ENCODE data around the gene DNAJC21. TPM values are rescaled to one million over a fixed set of nuclear protein-coding genes. Genes with fewer than 3 reads are reported as not detected.

DNAJC21 gene
- total RNA-seq, 4 donors from 2014 or later = 24.8 to 51.9 (median 32.0) TPM

- Histone ChIP-seq H3K9me3 (no peaks in the 10 kb centered on the region), H3K4me1 (no peaks in the 10 kb centered on the region), H3K36me3 (no peaks in the 10 kb centered on the region), H3K27me3 (peaks cover 0 to 34% (median 0%) of the 10 kb centered on the region in 4 donors), H3K4me3 (no peak overlapping the region), H3K27ac (no peak overlapping the region)
- intact Hi-C loops (cut with DNase I) = no loop called here
- no peak for TF ChIP-seq POLR2A (IDR thresholded peaks at IDR 0.05)
- TF ChIP-seq CTCF (IDR thresholded peaks at IDR 0.05) = no peak
- 90 to 96% methylated on average over 4 to 5 of the region's 6 CpGs for WGBS, 2 donors
- no peak for DNase-seq
Observed at GRCh38 chr5:35002459-35002858, 73.1 kb downstream of the DNAJC21 start.

DNA sequence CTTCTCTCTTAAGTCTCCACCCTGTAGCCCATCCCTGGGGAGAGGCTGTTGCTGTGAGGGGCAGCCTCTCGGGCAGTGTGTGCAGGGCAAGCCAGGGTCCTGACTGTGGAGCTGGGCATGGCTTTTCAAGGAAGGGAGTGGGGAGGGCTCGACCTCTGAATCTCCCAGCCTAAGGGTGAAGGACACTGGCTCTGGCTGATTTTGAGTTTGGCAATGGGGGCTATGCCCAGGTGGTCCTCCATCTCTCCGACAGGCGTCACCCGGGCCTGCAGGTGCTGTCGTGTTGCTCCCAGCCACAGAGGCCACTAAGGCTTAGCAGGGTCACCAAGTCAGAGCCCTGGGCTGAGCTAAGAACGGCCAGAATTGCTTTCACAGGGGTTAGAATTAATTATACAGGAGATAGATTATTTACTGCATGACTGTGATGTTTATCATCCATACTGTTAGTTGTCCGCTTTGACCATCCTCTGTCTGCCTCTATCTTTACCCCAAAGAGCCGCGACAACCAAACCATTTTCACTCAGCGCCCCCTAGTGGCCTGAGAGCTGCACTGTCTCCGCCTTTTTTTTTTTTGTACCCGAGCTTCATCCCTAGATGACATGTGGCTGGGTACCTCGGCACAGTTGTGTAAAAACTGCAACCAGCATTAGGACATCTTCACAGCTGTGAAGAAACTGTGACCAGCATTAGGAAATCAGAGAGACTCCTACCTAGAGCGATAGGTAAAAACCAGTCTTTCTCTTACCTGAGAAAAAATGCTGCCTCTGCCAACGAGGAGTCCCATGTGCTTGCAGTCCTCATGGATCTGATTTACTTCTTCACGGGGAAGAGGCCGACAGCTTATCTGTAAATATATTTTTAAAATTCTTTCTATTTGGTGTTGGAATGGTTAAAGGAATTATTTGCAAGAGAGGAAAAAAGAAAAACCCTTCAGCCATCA lies 73.9 kb downstream of the DNAJC21 start:
- no peak for DNase-seq

DNA sequence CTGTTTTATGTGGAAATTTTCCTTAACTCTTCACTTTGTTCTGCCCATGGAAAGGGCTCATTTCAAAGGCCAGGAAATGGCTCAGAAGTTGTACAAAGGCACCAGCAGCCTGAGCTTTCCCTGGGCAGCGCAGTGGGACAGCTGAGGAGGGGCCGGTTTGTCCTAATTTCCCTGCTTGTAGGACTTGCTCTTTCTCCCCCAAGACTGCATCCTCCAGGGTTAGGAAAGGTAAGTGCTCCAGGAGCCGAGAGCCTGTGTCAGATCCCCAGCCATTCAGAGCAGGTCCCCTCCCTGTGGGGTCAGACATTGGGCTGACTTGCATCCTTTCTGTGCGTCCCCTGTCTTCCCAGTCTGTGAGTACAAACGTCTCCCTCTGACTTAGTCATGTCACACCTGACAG lies 74.8 kb downstream of the DNAJC21 start:
- Histone ChIP-seq H3K27ac (no peak overlapping the region), H3K9me3 (no peaks in the 10 kb centered on the region), H3K4me3 (no peak overlapping the region), H3K4me1 (no peaks in the 10 kb centered on the region), H3K36me3 (no peaks in the 10 kb centered on the region), H3K27me3 (peaks cover 0 to 34% (median 0%) of the 10 kb centered on the region in 4 donors)
- TF ChIP-seq CTCF (IDR thresholded peaks at IDR 0.05) (no peak), POLR2A (IDR thresholded peaks at IDR 0.05) (no peak)
- 38 to 81% methylated on average over 3 to 5 of the region's 5 CpGs for WGBS, 2 donors
- DNase-seq = no peak
- intact Hi-C loops (cut with DNase I) = no loop called here

More for the DNA sequence above, 73.9 kb downstream of the DNAJC21 start:
- H3K27me3 ChIP-seq = peaks cover 0 to 34% (median 0%) of the 10 kb centered on the region in 4 donors
- 37 to 42% methylated on average over 16 to 18 of the region's 18 CpGs for WGBS, 2 donors
- intact Hi-C loops (cut with DNase I) = no loop called here
- TF ChIP-seq CTCF (IDR thresholded peaks at IDR 0.05) (peak; percentile 38 to 81 (median 53)), POLR2A (IDR thresholded peaks at IDR 0.05) (no peak)
- no peak overlapping the region for H3K4me3 ChIP-seq
- H3K4me1 ChIP-seq = no peaks in the 10 kb centered on the region
- no peaks in the 10 kb centered on the region for H3K9me3 ChIP-seq
- H3K36me3 ChIP-seq = no peaks in the 10 kb centered on the region
- no peak overlapping the region for H3K27ac ChIP-seq

- Histone ChIP-seq H3K27ac (no peak overlapping the region), H3K4me1 (no peaks in the 10 kb centered on the region), H3K27me3 (peaks cover 0 to 34% (median 0%) of the 10 kb centered on the region in 4 donors), H3K4me3 (no peak overlapping the region), H3K36me3 (no peaks in the 10 kb centered on the region), H3K9me3 (no peaks in the 10 kb centered on the region)
- TF ChIP-seq POLR2A (IDR thresholded peaks at IDR 0.05) = no peak
- TF ChIP-seq CTCF (IDR thresholded peaks at IDR 0.05) = no peak
- 69 to 87% methylated on average over 1 of the region's 1 CpG for WGBS, 2 donors
- no peak for DNase-seq
- intact Hi-C loops (cut with DNase I) = no loop called here
Observed at GRCh38 chr5:35004771-35005170, 75.4 kb downstream of the DNAJC21 start.

Other genes with a start within 250 kb of the DNAJC21 start
- gene TTC23L, start 90.4 kb upstream of the DNAJC21 start, total RNA-seq = under 1 TPM in 2 of 4 donors, not detected in 2; 0.09 to 0.19 TPM
- gene RAD1, start 14.1 kb upstream of the DNAJC21 start, total RNA-seq = 10 to 100 TPM in 3 of 4 donors, 1 to 10 TPM in 1; 4.6 to 27.7 (median 19.0) TPM
- gene BRIX1, start 13.8 kb upstream of the DNAJC21 start, total RNA-seq = 10 to 100 TPM; 14.5 to 37.6 (median 29.4) TPM
- not detected for gene AGXT2, start 118.4 kb downstream of the DNAJC21 start, total RNA-seq

Measured in esophagus squamous epithelium (tissue), 5 donors.